Measurements from ENCODE around the gene C5. TPM values are rescaled to one million over a fixed set of nuclear protein-coding genes. Genes with fewer than 3 reads are reported as not detected.

C5 gene
- total RNA-seq, 1 donor from 2014 or later: 9.2 TPM

- no peak for DNase-seq
These were observed 144.5 kb downstream of the C5 start for GRCh38 chr9:120905315-120906164.

GRCh38 chr9:120904978-120905301, 145.1 kb downstream of the C5 start:
- no peak for DNase-seq

- DNase-seq: no peak
These were observed 145.8 kb downstream of the C5 start for GRCh38 chr9:120904061-120904977.

GRCh38 chr9:120902569-120903535, 147.2 kb downstream of the C5 start:
- no peak for DNase-seq

Other genes with a start within 250 kb of the C5 start
- gene PSMD5, start 207.4 kb downstream of the C5 start, total RNA-seq: 24.1 TPM
- gene PHF19, start 173.1 kb downstream of the C5 start, total RNA-seq: 39.1 TPM
- gene TRAF1, start 123.5 kb downstream of the C5 start, total RNA-seq: 5.1 TPM
- gene CNTRL, start 24.7 kb upstream of the C5 start, total RNA-seq: 19.8 TPM
- 55.9 TPM for gene RAB14, start 151.6 kb upstream of the C5 start, total RNA-seq
- 824 TPM for gene GSN, start 217.9 kb upstream of the C5 start, total RNA-seq